Eye (tissue), 1 donor: ENCODE measurements around the gene ERI3.
A peak's percentile ranks its signal among the peaks of the same experiment; 100 is the strongest.

Experiments used
- DNase-seq: peaks from one replicate; pipeline ENCODE4 v3.0.0-alpha.2; 2015

Gene ERI3

DNA sequence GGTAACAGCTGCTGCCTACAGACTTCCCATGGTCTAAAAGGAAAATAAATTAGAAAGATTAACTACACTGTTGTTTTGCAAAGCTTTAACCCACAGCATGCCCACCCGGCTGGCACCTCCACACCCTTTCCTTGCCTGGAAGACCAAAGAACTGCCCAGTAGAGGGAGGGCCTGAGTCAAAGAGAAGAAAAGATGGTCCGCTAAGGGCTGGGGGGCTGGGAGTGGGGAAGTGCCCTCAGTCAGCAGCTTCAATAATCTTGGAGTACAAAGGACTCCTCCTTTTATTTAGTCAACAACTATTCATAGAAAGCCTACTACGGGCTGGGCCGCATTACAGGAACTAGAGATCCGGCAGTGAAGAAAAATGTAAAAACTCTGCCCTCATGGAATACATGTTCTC, 40.6 kb downstream of the ERI3 start:
- no peak for DNase-seq

GRCh38 chr1:44313265-44313918, 41.7 kb downstream of the ERI3 start:
- DNase-seq: no peak

- DNase-seq: peak; percentile 55
Observed at GRCh38 chr1:44312399-44313196, 42.5 kb downstream of the ERI3 start.

DNA sequence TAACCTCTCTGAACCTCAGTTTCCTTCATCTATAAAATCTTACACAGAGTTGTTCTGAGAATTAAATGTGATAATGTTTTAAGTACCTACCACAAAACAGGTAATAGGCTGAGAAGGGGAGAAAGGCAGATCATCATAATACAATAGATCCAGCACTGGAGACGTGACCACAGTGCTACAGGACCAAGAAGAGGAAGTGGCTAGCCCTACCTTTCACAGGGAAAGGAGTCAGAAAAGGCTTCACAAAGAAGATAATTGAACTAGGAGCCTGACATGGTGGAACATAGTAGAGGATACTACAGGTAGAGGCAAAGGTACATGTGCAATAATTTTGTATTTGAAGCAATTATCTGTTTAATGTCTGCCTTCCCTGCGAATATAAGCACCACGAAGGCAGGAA, 45.1 kb downstream of the ERI3 start:
- DNase-seq: no peak

GRCh38 chr1:44305962-44306422, 49.1 kb downstream of the ERI3 start:
- no peak for DNase-seq

GRCh38 chr1:44303532-44303931, 51.5 kb downstream of the ERI3 start:
- DNase-seq: no peak

DNA sequence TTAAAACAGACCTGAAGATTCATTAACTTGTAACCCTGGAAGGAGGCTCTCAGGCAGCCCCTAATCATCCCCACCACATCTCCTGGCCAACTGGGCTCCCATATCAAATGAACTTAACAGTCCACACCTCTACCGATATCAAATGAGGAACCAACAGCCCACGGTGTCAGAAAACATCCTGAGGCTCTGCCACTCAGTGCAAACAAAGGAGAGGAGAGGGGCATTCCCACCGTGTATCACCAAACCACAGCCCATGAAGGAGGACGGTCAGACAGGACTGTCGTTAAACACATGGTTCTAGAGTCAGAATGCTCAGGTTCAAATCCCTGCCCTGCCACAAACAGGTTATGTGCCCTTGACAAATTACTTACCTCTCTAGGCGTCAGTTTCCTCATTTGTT, 52.5 kb downstream of the ERI3 start:
- no peak for DNase-seq

GRCh38 chr1:44301442-44301841, 53.6 kb downstream of the ERI3 start:
- no peak for DNase-seq

GRCh38 chr1:44300852-44301251, 54.2 kb downstream of the ERI3 start:
- DNase-seq: peak; percentile 70

- DNase-seq: no peak
Observed at GRCh38 chr1:44297695-44298400, 57.2 kb downstream of the ERI3 start.

DNA sequence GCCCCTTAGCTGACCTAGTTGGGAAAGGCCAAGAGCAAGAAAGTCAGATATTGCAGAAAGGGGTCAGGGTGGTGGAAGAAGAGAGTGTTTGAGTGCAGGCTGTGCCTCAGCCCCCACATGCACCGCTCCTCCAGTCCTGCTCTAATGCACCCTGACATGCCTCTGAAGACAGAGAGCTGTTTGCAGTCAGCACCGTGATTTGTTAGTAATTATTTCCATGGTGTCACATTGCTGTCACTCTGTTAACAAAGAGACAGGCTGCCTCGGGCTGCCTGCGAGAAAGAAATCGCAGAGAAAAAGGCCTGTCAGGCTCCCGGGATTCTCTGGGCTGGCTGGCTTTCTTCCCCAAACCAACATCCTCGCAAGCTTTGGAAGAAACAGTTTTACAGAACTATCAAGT, 58.3 kb downstream of the ERI3 start:
- peak; percentile 65 for DNase-seq

GRCh38 chr1:44296086-44296485, 59.0 kb downstream of the ERI3 start:
- peak; percentile 77 for DNase-seq

DNA sequence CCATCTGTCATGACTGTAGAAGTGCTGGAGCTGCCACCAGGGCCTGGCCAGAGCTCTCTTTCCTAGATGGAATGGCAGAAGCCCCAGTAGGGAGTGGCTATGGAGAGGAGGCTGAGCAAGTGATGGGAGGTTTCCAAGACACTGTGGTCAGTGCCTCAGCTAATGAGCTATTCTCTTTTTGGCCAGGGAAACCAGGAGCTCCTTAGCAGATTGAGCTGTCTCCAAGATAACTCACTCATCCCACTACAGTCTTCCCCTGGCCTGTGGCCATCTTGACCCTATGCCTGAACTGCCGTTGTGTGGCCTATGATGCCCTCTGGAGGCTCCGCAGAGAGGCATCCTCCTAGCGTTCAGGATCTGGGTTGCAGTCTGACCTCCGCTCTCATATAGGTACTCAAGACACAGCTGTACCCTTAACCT, 60.5 kb downstream of the ERI3 start:
- no peak for DNase-seq

GRCh38 chr1:44293761-44294315, 61.2 kb downstream of the ERI3 start:
- DNase-seq: no peak

- DNase-seq: no peak
Observed at GRCh38 chr1:44292651-44293050, 62.4 kb downstream of the ERI3 start.

DNA sequence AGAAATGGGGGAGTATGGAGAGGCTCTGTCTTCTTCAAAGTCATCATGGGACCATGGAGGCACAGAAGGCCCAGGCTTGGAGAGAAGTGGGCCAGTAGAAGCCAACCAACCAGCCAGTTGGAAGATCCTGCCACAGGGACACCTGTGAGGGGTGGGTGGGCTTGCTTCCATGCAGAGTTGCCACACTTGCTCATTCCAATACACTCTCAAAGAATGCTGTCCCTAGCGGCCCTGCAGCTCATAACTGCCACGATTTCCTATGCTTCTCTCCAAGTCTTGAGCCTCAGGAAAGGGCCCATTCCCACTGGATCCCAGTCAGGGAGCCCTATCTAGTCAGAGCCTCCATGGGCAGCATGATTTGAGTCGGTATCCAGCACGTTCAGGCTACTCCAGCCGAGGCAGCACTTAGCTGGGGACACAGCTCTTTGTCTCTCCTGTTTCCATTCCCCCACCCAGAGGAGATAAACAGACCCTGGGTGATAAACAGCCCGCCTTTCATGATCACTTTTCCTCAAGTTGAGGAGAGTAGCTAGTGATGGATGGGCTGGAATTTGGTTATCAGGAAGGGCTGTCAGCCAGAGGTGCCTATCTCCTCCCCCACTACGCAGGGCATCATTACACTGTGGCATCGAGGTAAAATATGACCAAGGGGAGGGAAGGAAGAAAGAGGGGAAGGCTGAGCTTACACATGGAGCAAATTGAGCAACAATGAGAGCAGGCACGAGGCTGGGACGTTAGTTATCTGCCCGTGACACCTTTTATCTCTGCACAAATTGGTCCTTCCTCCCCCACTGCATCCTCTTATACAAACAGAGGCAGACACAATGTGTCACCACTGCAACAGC, 64.6 kb downstream of the ERI3 start:
- DNase-seq: no peak

GRCh38 chr1:44289530-44289929, 65.5 kb downstream of the ERI3 start:
- DNase-seq: no peak

GRCh38 chr1:44288883-44289282, 66.2 kb downstream of the ERI3 start:
- DNase-seq: no peak

GRCh38 chr1:44284184-44284583, 70.9 kb downstream of the ERI3 start:
- no peak for DNase-seq

DNA sequence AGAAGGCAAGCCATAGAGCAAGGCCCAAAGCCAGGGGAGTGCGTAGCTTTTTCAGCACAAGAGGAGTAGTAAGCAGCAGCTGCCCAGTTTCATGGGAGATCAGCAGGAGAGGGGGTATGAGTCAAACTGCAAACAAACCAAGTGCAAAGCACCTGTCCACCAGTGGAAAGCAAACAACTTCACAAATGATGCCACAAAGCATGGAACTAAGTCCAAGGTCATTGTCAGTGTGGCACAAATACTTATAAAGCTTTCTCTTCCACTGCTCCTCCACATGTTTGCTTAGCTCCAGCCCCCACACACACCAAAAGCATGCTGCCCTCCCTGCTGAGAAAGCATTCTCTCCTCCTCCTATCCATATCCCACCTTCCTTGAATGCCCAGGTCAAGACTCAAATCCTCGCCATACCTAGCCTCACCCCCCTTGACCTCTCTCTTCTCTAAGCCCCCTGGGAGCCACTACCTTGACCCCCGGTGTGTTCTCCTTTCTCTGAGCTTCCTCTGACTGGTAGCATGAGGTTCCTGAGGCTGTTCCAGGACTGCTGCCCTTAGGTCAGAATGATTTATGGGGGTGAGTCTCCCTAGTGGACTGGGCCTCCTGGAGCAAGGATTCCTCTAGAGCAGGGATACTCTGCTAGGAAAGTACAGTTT, 71.4 kb downstream of the ERI3 start:
- no peak for DNase-seq

- peak; percentile 82 for DNase-seq
Observed at GRCh38 chr1:44282704-44283426, 72.2 kb downstream of the ERI3 start.
